GM19099 (cell line): ENCODE measurements around the gene UQCRQ.

ENCODE experiments used
- POLR2A ChIP-seq: IDR thresholded peaks from 3 replicates; pipeline ENCODE4 v1.6.1; 2011; ENCODE audit warnings: low read depth; ENCODE audit not compliant: insufficient read length; ENCODE audit errors: extremely low read depth

UQCRQ gene

GRCh38 chr5:132877466-132877865 lies 11.0 kb downstream of the UQCRQ start:
- no peak for TF ChIP-seq POLR2A

DNA sequence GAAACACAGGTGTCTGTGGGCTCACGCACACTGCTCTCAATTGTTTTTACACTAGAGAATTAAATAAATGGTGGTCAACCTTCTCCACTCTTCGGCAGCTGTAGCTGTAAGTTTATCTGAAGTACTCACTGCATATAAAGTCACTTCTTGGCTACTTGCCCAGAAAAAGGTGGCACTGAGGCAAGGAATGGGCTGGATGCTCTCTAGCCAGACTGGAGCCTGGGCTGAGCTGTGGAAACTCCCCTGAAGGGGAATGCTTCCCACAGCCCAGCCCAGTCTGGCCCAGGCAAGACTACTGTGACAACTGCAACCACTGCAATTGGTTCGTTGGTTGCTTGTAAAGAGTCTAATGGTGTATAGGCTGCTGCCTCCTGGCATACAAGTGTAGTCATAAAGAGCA lies 11.5 kb downstream of the UQCRQ start:
- TF ChIP-seq POLR2A: no peak

DNA sequence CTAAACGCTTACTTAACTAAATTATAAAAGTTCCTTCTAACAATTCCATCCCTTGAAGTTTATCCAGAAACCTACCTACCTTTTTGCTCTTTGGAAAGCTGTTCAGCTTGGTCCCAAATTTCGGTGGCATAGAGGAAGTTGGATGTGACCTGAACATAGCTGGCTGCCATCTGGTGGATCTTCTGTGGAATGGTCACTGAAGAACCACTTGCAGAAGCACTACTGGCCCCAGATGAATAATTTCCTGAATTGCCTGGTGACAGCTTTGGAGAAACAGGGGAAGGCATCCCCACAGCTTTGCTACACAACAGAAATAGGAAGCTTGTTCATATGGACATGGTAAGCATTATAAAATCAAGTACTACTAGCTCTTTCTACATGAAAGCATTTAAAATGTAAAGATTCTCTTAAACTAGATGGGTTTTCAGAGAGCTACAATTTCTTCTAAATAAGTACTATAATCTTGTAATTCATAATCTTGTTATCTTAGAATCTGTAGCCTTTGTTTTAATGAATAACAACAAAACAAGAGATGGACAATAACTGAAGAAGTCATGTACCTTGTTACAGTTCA lies 16.9 kb downstream of the UQCRQ start:
- TF ChIP-seq POLR2A: no peak

DNA sequence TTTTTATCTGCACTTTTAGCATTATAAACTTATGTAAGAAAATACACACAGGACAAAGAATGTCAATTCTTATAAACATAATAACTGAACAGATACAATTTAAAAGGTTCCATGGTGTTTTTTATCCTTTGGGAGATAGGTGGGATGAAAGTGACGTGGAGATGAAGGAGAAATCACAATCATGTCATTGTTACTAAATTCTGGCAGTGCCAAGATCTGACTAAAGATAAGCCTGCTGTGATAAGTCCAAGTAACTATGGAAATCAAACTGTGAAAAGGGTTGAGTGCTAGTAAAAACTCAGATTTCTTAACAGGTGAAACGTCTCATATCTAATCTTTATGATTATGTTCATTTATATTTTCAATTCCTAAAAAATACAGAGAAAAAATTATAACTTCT lies 18.1 kb downstream of the UQCRQ start:
- no peak for TF ChIP-seq POLR2A

DNA sequence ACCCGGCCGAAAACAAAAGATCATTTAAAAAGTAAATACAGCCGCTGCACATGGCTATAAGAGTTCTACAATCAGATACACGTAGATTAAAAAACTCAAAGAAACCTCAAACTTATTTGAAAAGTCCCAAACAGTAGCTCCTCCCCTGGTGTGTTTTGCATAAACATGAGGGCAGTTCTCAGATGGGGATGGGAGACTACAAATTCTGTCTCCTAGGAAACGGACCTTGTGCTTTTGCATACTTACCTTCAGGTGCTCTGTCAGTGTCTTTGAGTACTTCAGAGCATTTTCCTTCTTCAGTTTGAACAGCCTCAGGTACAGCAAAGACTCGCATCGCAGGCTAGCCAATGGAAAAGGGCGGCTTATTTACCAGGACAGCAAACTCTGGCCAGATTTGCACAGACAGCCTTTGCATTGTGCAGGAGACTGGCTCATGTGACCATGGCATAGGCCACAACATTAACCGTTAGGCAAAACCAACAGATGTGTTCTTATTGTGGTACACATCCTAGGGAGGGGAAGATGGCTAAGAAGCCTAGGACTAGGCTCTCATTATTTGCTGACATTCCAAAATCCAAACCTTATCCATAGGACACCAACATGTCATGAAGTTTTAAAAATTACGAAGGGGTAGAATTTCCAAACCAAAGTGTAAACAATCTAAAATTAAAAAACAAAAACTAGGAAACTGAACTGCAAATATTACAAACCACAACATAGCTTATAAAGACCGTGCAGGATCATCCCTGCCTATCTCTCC lies 19.8 kb downstream of the UQCRQ start:
- TF ChIP-seq POLR2A: no peak

DNA sequence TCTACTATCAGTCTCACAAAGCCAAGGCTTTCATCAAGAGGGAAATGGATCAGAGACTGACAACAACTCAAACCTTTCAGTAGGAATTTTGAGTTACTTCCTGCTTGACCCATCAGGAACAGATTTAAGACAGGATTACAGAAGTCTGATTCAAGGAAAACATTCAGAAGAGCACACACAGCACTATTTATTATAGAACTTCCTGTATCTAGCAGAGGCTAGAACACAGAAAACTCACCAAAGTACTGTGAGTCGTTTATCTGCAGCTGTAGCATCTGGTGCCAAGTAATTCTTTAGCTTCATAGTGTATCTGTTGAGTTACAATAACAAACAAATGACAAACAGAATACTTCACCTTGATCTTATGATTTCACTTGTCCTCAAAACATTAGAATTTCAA lies 20.8 kb downstream of the UQCRQ start:
- TF ChIP-seq POLR2A: no peak

DNA sequence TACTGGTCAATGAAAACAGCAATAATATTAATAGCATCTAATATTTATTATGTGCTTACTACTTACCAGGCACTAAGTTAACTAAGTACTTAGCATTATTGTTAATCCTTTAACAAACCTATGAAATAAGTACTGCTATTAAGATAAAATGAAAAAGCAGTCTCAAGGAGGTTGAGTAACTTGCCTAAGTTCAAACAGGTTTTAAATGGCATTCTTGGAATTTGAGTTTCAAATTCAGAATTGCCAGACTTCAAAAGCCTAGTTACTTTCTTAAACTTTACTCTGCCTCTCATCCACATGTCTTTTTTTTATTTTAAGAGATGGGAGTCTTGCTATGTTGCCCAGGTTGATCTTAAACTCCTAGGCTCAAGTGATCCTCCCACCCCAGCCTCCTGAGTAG lies 23.1 kb downstream of the UQCRQ start:
- no peak for TF ChIP-seq POLR2A

GRCh38 chr5:132890817-132891216 lies 24.4 kb downstream of the UQCRQ start:
- TF ChIP-seq POLR2A: no peak

DNA sequence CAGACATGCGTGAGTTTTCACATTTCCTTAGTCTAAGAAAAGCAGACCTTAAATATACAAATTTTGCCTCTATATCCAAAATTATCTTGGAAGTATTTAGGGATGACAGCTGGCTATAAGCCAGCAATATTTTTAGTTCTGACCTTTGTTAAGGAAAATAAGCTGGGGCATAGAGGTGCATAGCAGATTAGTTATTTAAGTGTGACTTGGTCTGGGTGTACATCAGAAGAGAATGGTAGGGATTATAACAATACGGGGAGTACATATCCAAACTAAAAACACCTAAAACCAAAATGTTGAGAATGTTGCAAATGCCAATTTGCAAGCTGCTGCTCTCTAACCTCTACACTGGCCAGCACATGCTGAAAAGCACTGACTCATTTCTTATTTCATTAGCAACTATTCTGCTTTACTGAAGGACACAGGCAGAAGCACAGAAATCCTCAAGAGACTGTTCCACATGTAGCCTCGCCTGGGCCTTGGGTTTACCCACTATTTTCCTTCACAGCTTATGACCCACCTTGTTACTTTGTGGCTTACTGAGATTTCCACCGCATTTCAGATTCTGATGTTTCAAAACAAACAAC lies 29.4 kb downstream of the UQCRQ start:
- no peak for TF ChIP-seq POLR2A

GRCh38 chr5:132896685-132897084 lies 30.2 kb downstream of the UQCRQ start:
- TF ChIP-seq POLR2A: no peak

GRCh38 chr5:132898094-132898493 lies 31.7 kb downstream of the UQCRQ start:
- no peak for TF ChIP-seq POLR2A

GRCh38 chr5:132901036-132901435 lies 34.6 kb downstream of the UQCRQ start:
- TF ChIP-seq POLR2A: no peak

DNA sequence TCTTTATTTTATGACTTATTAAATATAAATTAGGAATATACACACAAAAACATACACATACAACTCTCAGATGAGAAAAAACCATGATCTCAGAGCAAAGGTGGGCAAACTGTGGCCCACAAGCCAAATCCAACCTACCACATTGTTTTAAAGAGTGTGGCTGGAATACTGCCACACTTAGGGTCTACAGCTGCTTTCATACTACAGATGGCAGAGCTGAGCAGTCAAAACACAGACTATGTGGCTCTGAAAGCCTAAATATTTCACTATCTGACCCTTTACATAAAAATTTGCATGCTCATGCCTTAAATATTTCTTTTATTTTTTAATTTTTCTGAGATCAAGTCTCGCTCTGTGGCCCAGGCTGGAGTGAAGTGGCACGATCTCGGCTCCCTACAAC lies 35.3 kb downstream of the UQCRQ start:
- TF ChIP-seq POLR2A: no peak

GRCh38 chr5:132905938-132906337 lies 39.5 kb downstream of the UQCRQ start:
- TF ChIP-seq POLR2A: no peak

- no peak for TF ChIP-seq POLR2A
Measured at GRCh38 chr5:132907161-132907560, 40.7 kb downstream of the UQCRQ start.

GRCh38 chr5:132909702-132910101 lies 43.3 kb downstream of the UQCRQ start:
- no peak for TF ChIP-seq POLR2A
